HEK293 (cell line): ENCODE results near the gene MED8.
A peak's percentile ranks its signal among the peaks of the same experiment; 100 is the strongest.

Experiments used
- BCL11B ChIP-seq: fragments of 450-650 bp; formaldehyde crosslinking; IDR thresholded peaks from 2 replicates; pipeline ENCODE4 v1.5.1; 2016; ENCODE audit warnings: low read depth, missing biosample characterization, missing genetic modification characterization
- EGR2 ChIP-seq: fragments of 450-650 bp; formaldehyde crosslinking; IDR thresholded peaks from 2 replicates; pipeline ENCODE4 v1.5.1; 2016; ENCODE audit warnings: low read depth, missing biosample characterization, missing genetic modification characterization
- GLIS1 ChIP-seq: fragments of 450-650 bp; formaldehyde crosslinking; IDR thresholded peaks from 2 replicates; pipeline ENCODE4 v1.5.1; 2016; ENCODE audit warnings: missing biosample characterization, missing genetic modification characterization
- INSM2 ChIP-seq: fragments of 450-650 bp; formaldehyde crosslinking; IDR thresholded peaks from 2 replicates; pipeline ENCODE4 v1.5.1; 2016; ENCODE audit warnings: missing biosample characterization, missing genetic modification characterization
- KLF16 ChIP-seq: fragments of 450-650 bp; formaldehyde crosslinking; IDR thresholded peaks from 2 replicates; pipeline ENCODE4 v1.5.1; 2017; ENCODE audit warnings: missing biosample characterization, missing genetic modification characterization
- MYNN ChIP-seq: fragments of 450-650 bp; formaldehyde crosslinking; IDR thresholded peaks from 2 replicates; pipeline ENCODE4 v1.5.1; 2016; ENCODE audit warnings: missing biosample characterization, missing genetic modification characterization, borderline replicate concordance
- SCRT1 ChIP-seq: fragments of 450-650 bp; formaldehyde crosslinking; IDR thresholded peaks from 2 replicates; pipeline ENCODE4 v1.5.1; 2016; ENCODE audit warnings: missing biosample characterization, missing genetic modification characterization, borderline replicate concordance
- ZBTB21 ChIP-seq: fragments of 450-650 bp; formaldehyde crosslinking; IDR thresholded peaks from 2 replicates; pipeline ENCODE4 v1.5.1; 2017; ENCODE audit warnings: missing biosample characterization, missing genetic modification characterization
- ZBTB8A ChIP-seq: fragments of 450-650 bp; formaldehyde crosslinking; IDR thresholded peaks from 2 replicates; pipeline ENCODE4 v1.5.1; 2016; ENCODE audit warnings: missing biosample characterization, missing genetic modification characterization
- ZEB2 ChIP-seq: fragments of 450-650 bp; formaldehyde crosslinking; IDR thresholded peaks from 2 replicates; pipeline ENCODE4 v1.5.1; 2016; ENCODE audit warnings: missing biosample characterization, missing genetic modification characterization
- ZFP37 ChIP-seq: fragments of 450-650 bp; formaldehyde crosslinking; IDR thresholded peaks from 2 replicates; pipeline ENCODE4 v1.5.1; 2016; ENCODE audit warnings: missing biosample characterization, missing genetic modification characterization
- ZNF112 ChIP-seq: fragments of 450-650 bp; formaldehyde crosslinking; IDR thresholded peaks from 2 replicates; pipeline ENCODE4 v1.5.0; 2017; ENCODE audit warnings: missing biosample characterization, missing genetic modification characterization
- ZNF169 ChIP-seq: fragments of 450-650 bp; formaldehyde crosslinking; IDR thresholded peaks from 2 replicates; pipeline ENCODE4 v1.5.1; 2016; ENCODE audit warnings: missing biosample characterization, missing genetic modification characterization
- ZNF335 ChIP-seq: fragments of 450-650 bp; formaldehyde crosslinking; conservative IDR thresholded peaks from 2 replicates; pipeline ENCODE4 v1.5.1; 2016; ENCODE audit warnings: missing biosample characterization, missing genetic modification characterization
- ZNF518A ChIP-seq: fragments of 450-650 bp; formaldehyde crosslinking; conservative IDR thresholded peaks from 2 replicates; pipeline ENCODE4 v1.5.1; 2016; ENCODE audit warnings: low read depth, missing biosample characterization, missing genetic modification characterization
- ZNF555 ChIP-seq: fragments of 450-650 bp; formaldehyde crosslinking; conservative IDR thresholded peaks from 2 replicates; pipeline ENCODE4 v1.5.1; 2017; ENCODE audit warnings: missing biosample characterization, mild to moderate bottlenecking, missing genetic modification characterization, inconsistent platforms
- ZNF560 ChIP-seq: fragments of 450-650 bp; formaldehyde crosslinking; IDR thresholded peaks from 2 replicates; pipeline ENCODE4 v1.5.1; 2017; ENCODE audit warnings: missing biosample characterization, missing genetic modification characterization, borderline replicate concordance
- ZNF600 ChIP-seq: fragments of 450-650 bp; formaldehyde crosslinking; IDR thresholded peaks from 2 replicates; pipeline ENCODE4 v1.5.1; 2016; ENCODE audit warnings: missing biosample characterization, missing genetic modification characterization
- ZXDB ChIP-seq: fragments of 450-650 bp; formaldehyde crosslinking; IDR thresholded peaks from 2 replicates; pipeline ENCODE4 v1.5.1; 2016; ENCODE audit warnings: missing biosample characterization, missing genetic modification characterization
- TF ChIP-seq, protein P1 (sequence below): fragments of 450-650 bp; formaldehyde crosslinking; IDR thresholded peaks from 2 replicates; pipeline ENCODE4 v1.5.1; 2016; ENCODE audit warnings: missing biosample characterization, missing genetic modification characterization
- TF ChIP-seq, protein P2 (sequence below): fragments of 450-650 bp; formaldehyde crosslinking; IDR thresholded peaks from 2 replicates; pipeline ENCODE4 v1.5.1; 2016; ENCODE audit warnings: missing biosample characterization, missing genetic modification characterization, borderline replicate concordance
- TF ChIP-seq, protein P3 (sequence below): fragments of 450-650 bp; formaldehyde crosslinking; IDR thresholded peaks from 2 replicates; pipeline ENCODE4 v1.5.1; 2017; ENCODE audit warnings: missing biosample characterization, missing genetic modification characterization
- TF ChIP-seq, protein P4 (sequence below): fragments of 450-650 bp; formaldehyde crosslinking; IDR thresholded peaks from 2 replicates; pipeline ENCODE4 v1.5.1; 2016; ENCODE audit warnings: missing biosample characterization, missing genetic modification characterization
- TF ChIP-seq, protein P5 (sequence below): fragments of 450-650 bp; formaldehyde crosslinking; IDR thresholded peaks from 2 replicates; pipeline ENCODE4 v1.5.1; 2017; ENCODE audit warnings: missing biosample characterization, missing genetic modification characterization

The MED8 gene

GRCh38 chr1:43389326-43390313 is at the start of gene MED8, which contains the start of gene SZT2 (continued):
- TF ChIP-seq, protein P1, sequence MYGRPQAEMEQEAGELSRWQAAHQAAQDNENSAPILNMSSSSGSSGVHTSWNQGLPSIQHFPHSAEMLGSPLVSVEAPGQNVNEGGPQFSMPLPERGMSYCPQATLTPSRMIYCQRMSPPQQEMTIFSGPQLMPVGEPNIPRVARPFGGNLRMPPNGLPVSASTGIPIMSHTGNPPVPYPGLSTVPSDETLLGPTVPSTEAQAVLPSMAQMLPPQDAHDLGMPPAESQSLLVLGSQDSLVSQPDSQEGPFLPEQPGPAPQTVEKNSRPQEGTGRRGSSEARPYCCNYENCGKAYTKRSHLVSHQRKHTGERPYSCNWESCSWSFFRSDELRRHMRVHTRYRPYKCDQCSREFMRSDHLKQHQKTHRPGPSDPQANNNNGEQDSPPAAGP (tag by site-specific recombination), result 0 out of 2 replicates have a peak, but pooled peaks have one; percentile 39
- TF ChIP-seq ZXDB, result peak; percentile 85
- TF ChIP-seq, protein P2, sequence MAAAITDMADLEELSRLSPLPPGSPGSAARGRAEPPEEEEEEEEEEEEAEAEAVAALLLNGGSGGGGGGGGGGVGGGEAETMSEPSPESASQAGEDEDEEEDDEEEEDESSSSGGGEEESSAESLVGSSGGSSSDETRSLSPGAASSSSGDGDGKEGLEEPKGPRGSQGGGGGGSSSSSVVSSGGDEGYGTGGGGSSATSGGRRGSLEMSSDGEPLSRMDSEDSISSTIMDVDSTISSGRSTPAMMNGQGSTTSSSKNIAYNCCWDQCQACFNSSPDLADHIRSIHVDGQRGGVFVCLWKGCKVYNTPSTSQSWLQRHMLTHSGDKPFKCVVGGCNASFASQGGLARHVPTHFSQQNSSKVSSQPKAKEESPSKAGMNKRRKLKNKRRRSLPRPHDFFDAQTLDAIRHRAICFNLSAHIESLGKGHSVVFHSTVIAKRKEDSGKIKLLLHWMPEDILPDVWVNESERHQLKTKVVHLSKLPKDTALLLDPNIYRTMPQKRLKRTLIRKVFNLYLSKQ (tag by site-specific recombination), result no peak
- TF ChIP-seq ZNF112 (tag by site-specific recombination), result no peak
- TF ChIP-seq ZFP37, result peak; percentile 63; the same call in 1 of the 2 replicates
- no peak for TF ChIP-seq INSM2 (tag by site-specific recombination)
- TF ChIP-seq, protein P3, sequence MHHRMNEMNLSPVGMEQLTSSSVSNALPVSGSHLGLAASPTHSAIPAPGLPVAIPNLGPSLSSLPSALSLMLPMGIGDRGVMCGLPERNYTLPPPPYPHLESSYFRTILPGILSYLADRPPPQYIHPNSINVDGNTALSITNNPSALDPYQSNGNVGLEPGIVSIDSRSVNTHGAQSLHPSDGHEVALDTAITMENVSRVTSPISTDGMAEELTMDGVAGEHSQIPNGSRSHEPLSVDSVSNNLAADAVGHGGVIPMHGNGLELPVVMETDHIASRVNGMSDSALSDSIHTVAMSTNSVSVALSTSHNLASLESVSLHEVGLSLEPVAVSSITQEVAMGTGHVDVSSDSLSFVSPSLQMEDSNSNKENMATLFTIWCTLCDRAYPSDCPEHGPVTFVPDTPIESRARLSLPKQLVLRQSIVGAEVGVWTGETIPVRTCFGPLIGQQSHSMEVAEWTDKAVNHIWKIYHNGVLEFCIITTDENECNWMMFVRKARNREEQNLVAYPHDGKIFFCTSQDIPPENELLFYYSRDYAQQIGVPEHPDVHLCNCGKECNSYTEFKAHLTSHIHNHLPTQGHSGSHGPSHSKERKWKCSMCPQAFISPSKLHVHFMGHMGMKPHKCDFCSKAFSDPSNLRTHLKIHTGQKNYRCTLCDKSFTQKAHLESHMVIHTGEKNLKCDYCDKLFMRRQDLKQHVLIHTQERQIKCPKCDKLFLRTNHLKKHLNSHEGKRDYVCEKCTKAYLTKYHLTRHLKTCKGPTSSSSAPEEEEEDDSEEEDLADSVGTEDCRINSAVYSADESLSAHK, result 0 out of 2 replicates have a peak, but pooled peaks have one; percentile 19
- TF ChIP-seq, protein P4, sequence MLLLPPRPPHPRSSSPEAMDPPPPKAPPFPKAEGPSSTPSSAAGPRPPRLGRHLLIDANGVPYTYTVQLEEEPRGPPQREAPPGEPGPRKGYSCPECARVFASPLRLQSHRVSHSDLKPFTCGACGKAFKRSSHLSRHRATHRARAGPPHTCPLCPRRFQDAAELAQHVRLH, result peak; percentile 100
- no peak; the same call in 1 of the 2 replicates for TF ChIP-seq MYNN (tag by site-specific recombination)
- TF ChIP-seq SCRT1 (tag by site-specific recombination), result peak; percentile 99
- TF ChIP-seq ZNF600 (tag by site-specific recombination), result peak; percentile 68; the same call in 1 of the 2 replicates
- peak; percentile 98 for TF ChIP-seq ZNF335 (tag by site-specific recombination)
- peak; percentile 94 for TF ChIP-seq ZNF518A
- peak; percentile 60 for TF ChIP-seq GLIS1 (tag by site-specific recombination)
- TF ChIP-seq BCL11B, result peak; percentile 99
- TF ChIP-seq KLF16 (tag by site-specific recombination), result peak; percentile 91
- TF ChIP-seq ZNF169 (tag by site-specific recombination), result no peak
- peak; percentile 98 for TF ChIP-seq EGR2 (tag by site-specific recombination)
- TF ChIP-seq ZBTB8A (tag by site-specific recombination), result peak; percentile 93
- TF ChIP-seq ZEB2, result peak; percentile 80
- TF ChIP-seq ZNF555, result no peak
- no peak for TF ChIP-seq ZNF560 (tag by site-specific recombination)
- TF ChIP-seq, protein P5, sequence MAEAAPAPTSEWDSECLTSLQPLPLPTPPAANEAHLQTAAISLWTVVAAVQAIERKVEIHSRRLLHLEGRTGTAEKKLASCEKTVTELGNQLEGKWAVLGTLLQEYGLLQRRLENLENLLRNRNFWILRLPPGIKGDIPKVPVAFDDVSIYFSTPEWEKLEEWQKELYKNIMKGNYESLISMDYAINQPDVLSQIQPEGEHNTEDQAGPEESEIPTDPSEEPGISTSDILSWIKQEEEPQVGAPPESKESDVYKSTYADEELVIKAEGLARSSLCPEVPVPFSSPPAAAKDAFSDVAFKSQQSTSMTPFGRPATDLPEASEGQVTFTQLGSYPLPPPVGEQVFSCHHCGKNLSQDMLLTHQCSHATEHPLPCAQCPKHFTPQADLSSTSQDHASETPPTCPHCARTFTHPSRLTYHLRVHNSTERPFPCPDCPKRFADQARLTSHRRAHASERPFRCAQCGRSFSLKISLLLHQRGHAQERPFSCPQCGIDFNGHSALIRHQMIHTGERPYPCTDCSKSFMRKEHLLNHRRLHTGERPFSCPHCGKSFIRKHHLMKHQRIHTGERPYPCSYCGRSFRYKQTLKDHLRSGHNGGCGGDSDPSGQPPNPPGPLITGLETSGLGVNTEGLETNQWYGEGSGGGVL (tag by site-specific recombination), result peak; percentile 47; the same call in 1 of the 2 replicates
- TF ChIP-seq ZBTB21 (tag by site-specific recombination), result peak; percentile 57
- TF ChIP-seq, all 188 proteins: peak for 59
